ENCODE results near the gene ZBTB47.

ZBTB47 gene

GRCh38 chr3:42681361-42682038 is 28.0 kb downstream of the ZBTB47 start:
- TF ChIP-seq EZH2phosphoT487 (IDR thresholded peaks at IDR 0.05; ENCODE audit: borderline replicate concordance): no peak
- no peak for TF ChIP-seq CTCF (conservative IDR thresholded peaks at IDR 0.05; ENCODE audit: low read length)
- H3F3A ChIP-seq (ENCODE audit: low read depth): no peaks in the 10 kb centered on the region
- H3K4me1 ChIP-seq (ENCODE audit: insufficient read depth, low read length, poor library complexity, severe bottlenecking): no peaks in the 10 kb centered on the region
- no peak overlapping the region for H3K4me2 ChIP-seq (ENCODE audit: low read depth, low read length, poor library complexity, severe bottlenecking)
- H3K27me3 ChIP-seq (ENCODE audit: insufficient read depth, low read length, poor library complexity, severe bottlenecking): no peaks in the 10 kb centered on the region
- no peaks in the 10 kb centered on the region for H3K36me3 ChIP-seq (ENCODE audit: insufficient read depth, low read length)
- no peaks in the 10 kb centered on the region for H3K9me2 ChIP-seq (replicated peaks; ENCODE audit: low read depth, low read length)
- no peaks in the 10 kb centered on the region for H3K9me3 ChIP-seq (ENCODE audit: insufficient read depth, low read depth, low read length)
- no peaks in the 10 kb centered on the region for H4K20me1 ChIP-seq (ENCODE audit: insufficient read depth, low read length, poor library complexity, severe bottlenecking)
- no peak overlapping the region for H2AFZ ChIP-seq (ENCODE audit: low read length)
- H3K9ac ChIP-seq (ENCODE audit: low read depth, low read length, poor library complexity, severe bottlenecking): no peak overlapping the region
- no peak overlapping the region for H3K4me3 ChIP-seq (ENCODE audit: low read length, poor library complexity, severe bottlenecking)
- H3K79me2 ChIP-seq (ENCODE audit: insufficient read depth, low read length): no peaks in the 10 kb centered on the region

- no peaks in the 10 kb centered on the region for H3K9me2 ChIP-seq (replicated peaks; ENCODE audit: low read depth, low read length)
- TF ChIP-seq CTCF (conservative IDR thresholded peaks at IDR 0.05; ENCODE audit: low read length) (no peak), EZH2phosphoT487 (IDR thresholded peaks at IDR 0.05; ENCODE audit: borderline replicate concordance) (no peak)
- no peaks in the 10 kb centered on the region for H3K9me3 ChIP-seq (ENCODE audit: insufficient read depth, low read depth, low read length)
- no peaks in the 10 kb centered on the region for H3K36me3 ChIP-seq (ENCODE audit: insufficient read depth, low read length)
- no peaks in the 10 kb centered on the region for H3K27me3 ChIP-seq (ENCODE audit: insufficient read depth, low read length, poor library complexity, severe bottlenecking)
- H3K79me2 ChIP-seq (ENCODE audit: insufficient read depth, low read length): no peaks in the 10 kb centered on the region
- no peak overlapping the region for H3K4me3 ChIP-seq (ENCODE audit: low read length, poor library complexity, severe bottlenecking)
- no peaks in the 10 kb centered on the region for H3K4me1 ChIP-seq (ENCODE audit: insufficient read depth, low read length, poor library complexity, severe bottlenecking)
- no peaks in the 10 kb centered on the region for H4K20me1 ChIP-seq (ENCODE audit: insufficient read depth, low read length, poor library complexity, severe bottlenecking)
- no peaks in the 10 kb centered on the region for H3F3A ChIP-seq (ENCODE audit: low read depth)
- H2AFZ ChIP-seq (ENCODE audit: low read length): no peak overlapping the region
- no peak overlapping the region for H3K4me2 ChIP-seq (ENCODE audit: low read depth, low read length, poor library complexity, severe bottlenecking)
- no peak overlapping the region for H3K9ac ChIP-seq (ENCODE audit: low read depth, low read length, poor library complexity, severe bottlenecking)
Observed at GRCh38 chr3:42682301-42683070, 29.0 kb downstream of the ZBTB47 start.

GRCh38 chr3:42683875-42684598 is 30.5 kb downstream of the ZBTB47 start:
- Histone ChIP-seq H3K4me1 (ENCODE audit: insufficient read depth, low read length, poor library complexity, severe bottlenecking) (no peaks in the 10 kb centered on the region), H3K4me2 (ENCODE audit: low read depth, low read length, poor library complexity, severe bottlenecking) (no peak overlapping the region), H3K36me3 (ENCODE audit: insufficient read depth, low read length) (no peaks in the 10 kb centered on the region), H4K20me1 (ENCODE audit: insufficient read depth, low read length, poor library complexity, severe bottlenecking) (no peaks in the 10 kb centered on the region), H3K9me3 (ENCODE audit: insufficient read depth, low read depth, low read length) (no peaks in the 10 kb centered on the region), H3K79me2 (ENCODE audit: insufficient read depth, low read length) (no peaks in the 10 kb centered on the region), H3K4me3 (ENCODE audit: low read length, poor library complexity, severe bottlenecking) (no peak overlapping the region), H3K9me2 (replicated peaks; ENCODE audit: low read depth, low read length) (no peaks in the 10 kb centered on the region), H3F3A (ENCODE audit: low read depth) (no peaks in the 10 kb centered on the region), H3K27me3 (ENCODE audit: insufficient read depth, low read length, poor library complexity, severe bottlenecking) (no peaks in the 10 kb centered on the region), H2AFZ (ENCODE audit: low read length) (no peak overlapping the region), H3K9ac (ENCODE audit: low read depth, low read length, poor library complexity, severe bottlenecking) (no peak overlapping the region)
- TF ChIP-seq EZH2phosphoT487 (IDR thresholded peaks at IDR 0.05; ENCODE audit: borderline replicate concordance) (no peak), CTCF (conservative IDR thresholded peaks at IDR 0.05; ENCODE audit: low read length) (no peak)

Data from Loucy (cell line).